GM18870 (cell line): Measurements from ENCODE around the gene CDCA8.

Source experiments
- ATAC-seq: cut with Tn5 transposase; IDR thresholded peaks from one replicate; pipeline ENCODE4 v1.9.1; 2021; ENCODE audit warnings: moderate library complexity; ENCODE audit not compliant: unreplicated experiment

Gene CDCA8

GRCh38 chr1:37714689-37715088 lies 22.4 kb downstream of the CDCA8 start:
- ATAC-seq: no peak

GRCh38 chr1:37716321-37716720 lies 24.0 kb downstream of the CDCA8 start:
- no peak for ATAC-seq

DNA sequence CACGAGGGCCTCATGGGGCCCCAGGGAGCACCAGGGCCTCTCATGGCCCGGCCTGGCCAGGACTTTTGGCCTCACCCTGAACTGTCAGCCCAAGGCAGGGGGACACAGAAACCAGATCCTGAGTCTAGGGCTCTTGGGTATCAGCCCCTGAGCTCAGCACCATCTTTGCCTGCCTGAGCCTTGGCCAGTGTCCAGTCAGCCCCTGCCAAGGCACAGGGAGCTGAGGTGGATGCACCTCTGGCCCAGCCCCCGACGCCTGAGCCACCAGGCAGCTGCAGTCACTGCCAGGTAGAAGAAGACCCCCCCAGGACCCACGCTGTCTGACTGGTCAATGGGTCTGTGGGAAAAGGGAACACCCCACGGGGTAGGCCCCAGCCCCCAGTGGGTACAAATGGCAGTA lies 25.3 kb downstream of the CDCA8 start:
- ATAC-seq: no peak

DNA sequence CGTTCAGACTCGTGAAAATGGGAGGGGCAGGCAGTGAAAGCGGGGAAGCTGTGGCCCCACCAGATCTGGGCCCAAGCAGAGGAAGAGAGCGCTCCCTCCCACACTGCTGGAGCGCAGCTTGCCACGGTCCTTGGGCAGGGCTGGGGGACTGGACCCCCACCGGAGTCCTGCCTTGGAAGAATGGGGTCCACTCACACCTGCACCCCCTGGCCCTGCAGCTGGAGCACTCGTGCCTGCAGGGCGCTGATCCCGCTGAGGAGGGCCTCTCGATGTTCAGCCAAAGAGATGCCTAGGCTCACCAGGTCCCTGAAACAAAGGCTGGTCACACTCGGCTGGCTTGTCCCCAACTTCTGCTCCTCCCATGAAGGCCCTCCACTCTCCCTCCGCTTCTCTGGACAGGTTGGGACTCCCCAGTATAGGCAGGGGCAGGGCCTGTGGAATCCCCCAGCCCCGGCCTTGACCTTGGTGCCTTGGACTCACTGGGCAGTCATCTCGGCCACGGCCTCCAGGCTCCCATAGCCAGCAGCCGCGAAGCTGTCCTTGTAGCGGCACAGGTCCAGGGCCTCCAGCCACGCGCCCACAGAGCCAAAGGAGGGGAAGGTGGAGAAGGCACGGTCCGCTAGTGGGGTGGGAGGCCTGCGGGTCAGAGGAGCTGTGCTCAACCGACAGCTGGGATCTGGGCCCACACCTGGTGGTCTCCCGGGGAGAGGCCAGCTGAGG lies 26.0 kb downstream of the CDCA8 start:
- no peak for ATAC-seq

- ATAC-seq: no peak
Measured at GRCh38 chr1:37718901-37719571, 26.7 kb downstream of the CDCA8 start.

DNA sequence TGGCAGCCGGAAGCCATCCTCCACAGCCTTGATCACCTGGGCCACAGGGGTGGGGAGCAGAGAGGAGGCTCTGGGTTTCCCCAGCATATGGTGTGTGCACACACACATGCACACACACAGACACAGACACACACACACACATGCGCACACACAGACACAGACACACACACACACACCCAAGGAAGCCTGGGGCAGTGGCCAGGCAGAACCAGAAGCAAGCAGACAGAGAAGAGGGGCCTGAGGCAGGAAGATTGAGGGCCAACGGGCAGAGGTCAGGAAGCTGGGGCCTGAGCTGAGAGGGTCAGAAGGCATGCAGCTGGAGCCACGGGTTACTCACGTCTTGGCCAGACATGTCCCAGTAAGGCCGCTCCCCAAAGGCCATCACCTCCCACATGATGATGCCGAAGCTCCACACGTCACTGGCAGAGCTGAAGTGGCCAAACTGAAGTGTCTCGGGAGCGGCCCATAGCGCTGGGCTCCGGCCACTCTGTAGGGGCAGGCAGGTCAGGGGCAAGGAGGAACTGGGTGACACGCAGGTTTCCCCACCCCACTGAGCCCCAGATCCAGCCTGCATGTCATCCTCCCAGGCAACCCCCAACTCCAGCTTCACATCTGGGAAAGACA lies 27.4 kb downstream of the CDCA8 start:
- ATAC-seq: no peak

GRCh38 chr1:37720231-37721130 lies 28.2 kb downstream of the CDCA8 start:
- ATAC-seq: no peak

DNA sequence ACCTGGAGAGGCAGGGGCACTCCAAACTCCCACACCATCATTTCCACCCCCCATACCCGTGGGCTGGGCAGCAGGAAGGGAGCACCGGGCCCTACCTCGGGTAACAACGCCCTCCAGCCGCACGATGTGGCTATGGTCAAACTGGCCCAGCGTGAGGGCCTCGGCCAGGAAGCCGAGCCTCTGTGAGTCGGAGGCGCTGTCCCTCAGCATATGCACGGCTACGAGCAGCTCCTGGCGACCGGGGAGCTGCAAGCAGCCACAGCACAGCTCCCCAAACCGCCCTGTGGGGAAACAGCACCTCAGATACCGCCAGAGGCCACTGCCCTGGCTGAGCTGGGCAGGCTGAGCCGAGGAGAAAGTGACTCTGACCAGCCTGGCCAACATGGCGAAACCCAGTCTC lies 29.2 kb downstream of the CDCA8 start:
- no peak for ATAC-seq

- no peak for ATAC-seq
Measured at GRCh38 chr1:37722181-37723071, 30.1 kb downstream of the CDCA8 start.

- ATAC-seq: no peak
Measured at GRCh38 chr1:37723072-37723389, 30.7 kb downstream of the CDCA8 start.

- no peak for ATAC-seq
Measured at GRCh38 chr1:37723390-37724078, 31.2 kb downstream of the CDCA8 start.

- ATAC-seq: no peak
Measured at GRCh38 chr1:37724575-37724974, 32.3 kb downstream of the CDCA8 start.

GRCh38 chr1:37725851-37726613 lies 33.7 kb downstream of the CDCA8 start:
- ATAC-seq: no peak

GRCh38 chr1:37726751-37727585 lies 34.7 kb downstream of the CDCA8 start:
- no peak for ATAC-seq

DNA sequence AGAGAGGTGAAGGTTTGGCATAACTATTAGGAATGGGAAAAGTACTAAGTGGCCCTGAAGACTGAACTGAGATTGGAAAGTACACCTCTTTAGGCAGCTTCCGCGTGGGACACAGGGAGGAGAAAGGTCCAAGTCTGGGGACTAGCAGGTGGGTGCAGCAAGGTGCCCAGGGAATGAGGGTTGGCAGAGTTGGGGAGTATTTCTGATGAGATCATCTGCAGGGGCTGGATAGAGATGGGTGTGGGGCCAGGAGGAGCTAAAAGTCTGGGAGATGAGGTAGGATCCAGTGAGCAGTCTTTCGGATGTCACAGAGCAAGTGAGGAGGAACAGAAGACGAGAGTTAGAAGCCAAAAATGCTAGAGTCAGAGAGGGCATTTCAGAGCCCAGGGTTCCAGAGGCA lies 36.1 kb downstream of the CDCA8 start:
- no peak for ATAC-seq

DNA sequence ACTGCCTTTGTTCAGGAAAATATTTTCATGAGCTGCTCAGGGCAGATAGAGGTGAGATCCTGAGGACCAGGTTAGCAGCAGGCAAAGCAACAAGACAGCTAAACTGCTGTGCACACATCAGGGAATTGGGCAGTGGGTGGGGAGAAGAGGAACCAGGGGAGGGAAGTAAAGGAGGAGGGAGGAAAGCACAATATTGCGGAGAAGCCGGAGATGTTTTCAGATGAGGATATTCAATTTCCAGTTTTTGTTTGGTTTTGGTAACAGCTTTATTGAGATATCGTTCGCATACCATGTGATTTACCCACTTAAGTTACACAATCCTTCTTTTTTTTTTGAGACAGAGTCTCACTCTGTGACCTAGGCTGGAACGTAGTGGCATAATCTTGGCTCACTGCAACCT lies 38.1 kb downstream of the CDCA8 start:
- no peak for ATAC-seq

DNA sequence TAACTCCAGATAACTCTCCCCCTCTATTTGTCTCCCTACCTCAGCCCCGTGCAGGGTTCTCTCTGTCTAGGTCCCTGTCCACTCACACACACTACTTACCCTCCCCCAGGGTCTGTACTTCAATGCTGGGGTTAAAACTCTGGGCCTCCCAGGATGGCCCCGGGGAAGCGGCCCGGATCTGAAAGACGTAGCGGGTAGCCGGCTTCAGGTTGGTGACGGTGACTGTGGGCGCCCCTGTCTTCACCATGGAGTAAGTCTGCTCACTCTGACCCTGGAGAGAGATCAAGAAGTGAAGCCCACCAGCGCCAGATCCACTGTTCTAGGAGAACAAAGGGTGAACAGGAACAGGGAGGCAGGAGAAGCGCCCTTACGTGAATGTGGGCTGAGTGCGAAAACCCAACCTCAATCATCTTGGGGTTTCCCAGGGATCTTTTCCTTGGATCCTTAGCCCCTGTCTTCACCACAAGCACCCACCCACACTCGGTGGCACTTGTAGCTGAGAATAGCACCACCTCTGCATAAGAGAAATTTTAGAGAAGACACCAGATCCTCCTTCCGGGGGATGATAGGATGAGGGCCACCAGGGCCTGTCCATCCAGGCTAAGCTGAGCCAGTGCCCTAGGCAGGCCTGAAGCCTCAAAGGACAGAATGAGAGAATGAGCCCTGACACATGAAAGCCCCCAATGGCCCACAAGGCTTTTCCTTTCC lies 39.1 kb downstream of the CDCA8 start:
- ATAC-seq: no peak
